Measurements from ENCODE around the gene TBC1D25. TPM values are rescaled to one million over a fixed set of nuclear protein-coding genes. Genes with fewer than 3 reads are reported as not detected.
A peak's percentile ranks its signal among the peaks of the same experiment; 100 is the strongest.

TBC1D25 gene, protein sequence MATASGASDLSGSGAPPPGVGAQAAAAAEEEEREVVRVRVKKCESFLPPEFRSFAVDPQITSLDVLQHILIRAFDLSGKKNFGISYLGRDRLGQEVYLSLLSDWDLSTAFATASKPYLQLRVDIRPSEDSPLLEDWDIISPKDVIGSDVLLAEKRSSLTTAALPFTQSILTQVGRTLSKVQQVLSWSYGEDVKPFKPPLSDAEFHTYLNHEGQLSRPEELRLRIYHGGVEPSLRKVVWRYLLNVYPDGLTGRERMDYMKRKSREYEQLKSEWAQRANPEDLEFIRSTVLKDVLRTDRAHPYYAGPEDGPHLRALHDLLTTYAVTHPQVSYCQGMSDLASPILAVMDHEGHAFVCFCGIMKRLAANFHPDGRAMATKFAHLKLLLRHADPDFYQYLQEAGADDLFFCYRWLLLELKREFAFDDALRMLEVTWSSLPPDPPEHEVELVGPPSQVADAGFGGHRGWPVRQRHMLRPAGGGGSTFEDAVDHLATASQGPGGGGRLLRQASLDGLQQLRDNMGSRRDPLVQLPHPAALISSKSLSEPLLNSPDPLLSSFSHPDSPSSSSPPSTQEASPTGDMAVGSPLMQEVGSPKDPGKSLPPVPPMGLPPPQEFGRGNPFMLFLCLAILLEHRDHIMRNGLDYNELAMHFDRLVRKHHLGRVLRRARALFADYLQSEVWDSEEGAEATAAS
- total RNA-seq: 10 to 100 TPM; 14.7 to 22.6 (median 18.7) TPM
- polyA plus RNA-seq: 10 to 100 TPM in 1 of 2 donors, 1 to 10 TPM in 1; 6.1 to 11.1 TPM
- long read RNA-seq, donor 1, full-length matches to known transcripts: 5 of 13 reads
- long read RNA-seq, donor 1, partial matches to known transcripts: 0 of 13 reads
- long read RNA-seq, donor 1, other reads (novel, unspliced or antisense): 8 of 13 reads
- long read RNA-seq, donor 2, full-length matches to known transcripts: 17 of 40 reads
- long read RNA-seq, donor 2, partial matches to known transcripts: 2 of 40 reads
- long read RNA-seq, donor 2, other reads (novel, unspliced or antisense): 21 of 40 reads
- long read RNA-seq, donor 3, full-length matches to known transcripts: 22 of 49 reads
- long read RNA-seq, donor 3, partial matches to known transcripts: 5 of 49 reads
- long read RNA-seq, donor 3, other reads (novel, unspliced or antisense): 22 of 49 reads

DNA sequence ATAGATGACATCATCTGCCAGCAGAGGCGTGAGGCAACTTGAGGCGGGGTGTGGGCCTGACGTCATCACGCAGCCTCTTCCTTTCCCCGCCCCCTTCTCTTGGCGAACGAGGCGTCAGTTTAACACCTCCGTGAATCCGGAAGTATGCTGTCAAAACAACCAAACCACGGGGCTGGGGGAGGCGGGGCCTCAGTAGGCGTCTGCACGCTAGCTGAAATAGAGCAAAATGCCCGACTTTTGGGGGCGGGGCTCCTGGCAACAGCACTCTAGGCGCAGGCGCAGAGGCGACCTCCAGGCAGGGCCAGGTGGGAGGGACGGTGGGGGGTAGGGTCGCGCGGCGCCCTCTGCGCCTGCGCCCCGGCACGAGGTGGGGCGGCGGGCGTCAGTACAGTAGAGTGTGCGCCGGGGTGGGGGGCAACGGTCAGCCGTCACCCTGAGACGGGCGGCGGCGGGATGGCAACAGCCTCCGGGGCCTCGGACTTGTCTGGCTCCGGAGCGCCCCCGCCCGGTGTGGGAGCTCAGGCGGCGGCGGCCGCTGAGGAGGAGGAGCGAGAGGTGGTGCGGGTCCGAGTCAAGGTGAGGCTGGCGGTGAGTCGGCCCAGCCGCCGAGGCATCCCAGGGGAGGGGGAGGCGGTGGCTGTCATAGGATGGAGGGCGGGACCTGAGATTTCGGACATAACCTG is at the start of gene TBC1D25:
Gene TBC1D25 (plus strand): TSS at position 370 of the 683 bp plus-strand sequence. CDS start 84 bp downstream, at position 454.
- DNase-seq (peak; percentile 94 to 96), ATAC-seq (peak; percentile 92 to 97 (median 95))
- H3K36me3 ChIP-seq: peaks cover 0 to 22% (median 0%) of the 10 kb centered on the region in 9 donors
- intact Hi-C loops (cut with DNase I): no loop called here
- no peaks in the 10 kb centered on the region for H3K9me3 ChIP-seq
- no peaks in the 10 kb centered on the region for H3K27me3 ChIP-seq
- H3K27ac ChIP-seq: peak within 1 kb of the TSS; percentile 73 to 94 (median 88)
- 0 to 1% methylated on average over 25 to 58 of the region's 59 CpGs for WGBS, 2 donors
- peak within 1 kb of the TSS; percentile 35 to 79 (median 72) for H3K4me3 ChIP-seq
- TF ChIP-seq, protein P1, sequence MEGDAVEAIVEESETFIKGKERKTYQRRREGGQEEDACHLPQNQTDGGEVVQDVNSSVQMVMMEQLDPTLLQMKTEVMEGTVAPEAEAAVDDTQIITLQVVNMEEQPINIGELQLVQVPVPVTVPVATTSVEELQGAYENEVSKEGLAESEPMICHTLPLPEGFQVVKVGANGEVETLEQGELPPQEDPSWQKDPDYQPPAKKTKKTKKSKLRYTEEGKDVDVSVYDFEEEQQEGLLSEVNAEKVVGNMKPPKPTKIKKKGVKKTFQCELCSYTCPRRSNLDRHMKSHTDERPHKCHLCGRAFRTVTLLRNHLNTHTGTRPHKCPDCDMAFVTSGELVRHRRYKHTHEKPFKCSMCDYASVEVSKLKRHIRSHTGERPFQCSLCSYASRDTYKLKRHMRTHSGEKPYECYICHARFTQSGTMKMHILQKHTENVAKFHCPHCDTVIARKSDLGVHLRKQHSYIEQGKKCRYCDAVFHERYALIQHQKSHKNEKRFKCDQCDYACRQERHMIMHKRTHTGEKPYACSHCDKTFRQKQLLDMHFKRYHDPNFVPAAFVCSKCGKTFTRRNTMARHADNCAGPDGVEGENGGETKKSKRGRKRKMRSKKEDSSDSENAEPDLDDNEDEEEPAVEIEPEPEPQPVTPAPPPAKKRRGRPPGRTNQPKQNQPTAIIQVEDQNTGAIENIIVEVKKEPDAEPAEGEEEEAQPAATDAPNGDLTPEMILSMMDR (IDR thresholded peaks at IDR 0.05): peak in 8 of 9 donors; percentile 15 to 65 (median 46)
- peaks cover 0 to 13% (median 6%) of the 10 kb centered on the region in 9 donors for H3K4me1 ChIP-seq

DNA sequence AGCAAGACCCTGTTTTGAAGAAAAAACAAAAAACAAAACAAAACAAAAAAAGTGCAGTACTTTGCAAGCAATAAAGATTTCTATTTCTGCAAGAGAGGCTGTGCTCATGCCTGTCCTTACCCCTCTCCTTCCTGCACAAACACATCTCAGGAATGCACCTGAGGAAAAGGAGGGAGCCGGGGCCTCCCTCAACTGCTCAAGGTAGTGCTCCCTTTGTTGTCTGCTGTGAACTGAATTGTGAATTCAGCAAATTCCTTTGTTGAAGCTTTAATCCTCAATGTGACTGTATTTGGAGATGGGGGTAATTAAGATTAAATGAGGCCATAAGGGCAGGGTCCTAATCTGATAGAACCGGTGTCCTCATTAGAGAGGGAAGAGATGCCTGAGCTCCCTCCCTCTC is 49.6 kb upstream of the TBC1D25 start:
- H3K4me1 ChIP-seq: peaks cover 0 to 3% (median 0%) of the 10 kb centered on the region in 9 donors
- H3K27ac ChIP-seq: no peak overlapping the region
- 72 to 77% methylated on average over 2 of the region's 2 CpGs for WGBS, 2 donors
- H3K9me3 ChIP-seq: no peaks in the 10 kb centered on the region
- ATAC-seq (no peak), DNase-seq (no peak)
- TF ChIP-seq, protein P1 (IDR thresholded peaks at IDR 0.05): no peak
- H3K36me3 ChIP-seq: peaks cover 0 to 13% (median 0%) of the 10 kb centered on the region in 9 donors
- peaks cover 0 to 4% (median 0%) of the 10 kb centered on the region in 7 donors for H3K27me3 ChIP-seq
- intact Hi-C loops (cut with DNase I): loop anchor here in 5 of 10 donors (5.0 to 10.0 kb wide), 2 partner anchors 405 to 408 kb away; no protein-coding TSS in a partner anchor
- no peak overlapping the region for H3K4me3 ChIP-seq

DNA sequence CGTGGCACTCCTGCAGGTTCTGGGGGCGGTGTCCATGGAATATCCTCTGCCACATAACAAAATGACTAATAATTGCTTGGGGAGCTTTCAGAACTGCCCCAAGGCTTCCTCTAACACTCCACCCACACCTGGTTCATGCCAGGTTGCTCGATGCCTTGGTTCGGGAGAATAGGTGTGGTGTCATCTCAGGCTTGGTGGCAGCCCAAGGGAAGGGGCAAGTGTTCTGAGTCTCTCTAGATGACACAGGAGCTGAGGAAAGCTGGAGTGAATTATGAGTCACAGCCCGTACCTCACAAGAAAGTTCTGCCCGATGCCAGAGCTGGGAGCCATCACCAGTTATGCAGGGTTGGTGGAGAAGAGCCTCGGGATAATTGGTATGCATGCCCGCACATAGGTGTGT is 48.9 kb upstream of the TBC1D25 start:
- TF ChIP-seq, protein P1 (IDR thresholded peaks at IDR 0.05): no peak
- intact Hi-C loops (cut with DNase I): loop anchor here in 5 of 10 donors (5.0 to 10.0 kb wide), 2 partner anchors 406 to 408 kb away; no protein-coding TSS in a partner anchor
- peaks cover 0 to 5% (median 0%) of the 10 kb centered on the region in 7 donors for H3K27me3 ChIP-seq
- H3K27ac ChIP-seq: no peak overlapping the region
- ATAC-seq (no peak), DNase-seq (no peak)
- no peaks in the 10 kb centered on the region for H3K9me3 ChIP-seq
- WGBS, 2 donors: 85 to 88% methylated on average over 8 of the region's 8 CpGs
- H3K36me3 ChIP-seq: peaks cover 0 to 10% (median 0%) of the 10 kb centered on the region in 9 donors
- peaks cover 0 to 3% (median 0%) of the 10 kb centered on the region in 9 donors for H3K4me1 ChIP-seq
- H3K4me3 ChIP-seq: no peak overlapping the region

All from heart right ventricle (tissue), 16 donors.